Esophagus squamous epithelium (tissue), 4 donors: ENCODE data around the gene SUSD4.

ENCODE experiments used
- CTCF ChIP-seq, 6 experiments: fragments of 450-650 bp in 4 of 6; fragments of 200-600 bp in 2 of 6; sonication (generic) in 2 of 6; IDR thresholded peaks; one replicate each; pipeline ENCODE4 v1.5.1; 2016 to 2019; ENCODE audit warnings: antibody characterized with exemption in 6 of 6, mild to moderate bottlenecking in 4 of 6, moderate library complexity in 4 of 6
- POLR2A ChIP-seq, 4 donors: fragments of 450-650 bp; IDR thresholded peaks; one replicate each; pipeline ENCODE4 v1.6.1; 2017; ENCODE audit warnings: antibody characterized with exemption in 4 of 4, mild to moderate bottlenecking in 4 of 4, moderate library complexity in 3 of 4

- no peak for TF ChIP-seq CTCF (IDR thresholded peaks at IDR 0.05)
- TF ChIP-seq POLR2A (IDR thresholded peaks at IDR 0.05), result no peak
Measured at GRCh38 chr1:223319905-223320580, 43.9 kb downstream of the SUSD4 start.
